Naive thymus-derived CD4-positive, alpha-beta T cell (primary cell): ENCODE results near the gene RPRD1B. TPM values are rescaled to one million over a fixed set of nuclear protein-coding genes. Genes with fewer than 3 reads are reported as not detected.
A peak's percentile ranks its signal among the peaks of the same experiment; 100 is the strongest.

ENCODE experiments used
- ATAC-seq: fragments of 150-1000 bp; cut with Tn5 transposase; 2 replicates; pipeline ENCODE4 v1.10.0; 2021; ENCODE audit warnings: mild to moderate bottlenecking, moderate library complexity
- CTCF ChIA-PET: fragments of 350-600 bp; sonication (Branson Sonifier 250); formaldehyde crosslinking; loops from one replicate; lab custom pipeline; 2021; ENCODE audit warnings: antibody characterized with exemption; lab: Charles Lee
- POLR2A ChIA-PET: fragments of 350-600 bp; sonication (Branson Sonifier 250); formaldehyde crosslinking; loops from one replicate; lab custom pipeline; 2021; ENCODE audit warnings: antibody characterized with exemption, inconsistent platforms; lab: Charles Lee
- DNase-seq, 9 donors: peaks; one replicate each; pipeline versions ENCODE4 v3.0.0 to v3.0.0-alpha.2; 2020 to 2022; ENCODE audit warnings: mixed read lengths in 1 of 9
- H3K27ac ChIP-seq: one replicate; pipeline ENCODE4 v1.7.0; 2013; ENCODE audit warnings: mild to moderate bottlenecking, low read depth, low read length, moderate library complexity
- H3K27me3 ChIP-seq, 2 donors: one replicate each; pipeline ENCODE4 v1.7.0; 2013; ENCODE audit warnings: low read length in 2 of 2, mild to moderate bottlenecking in 2 of 2, moderate library complexity in 2 of 2; ENCODE audit not compliant: control insufficient read depth in 2 of 2, insufficient read depth in 2 of 2
- H3K36me3 ChIP-seq, 3 experiments: 1 replicate in 2 of 3; 2 replicates in 1 of 3; pipeline ENCODE4 v1.7.0; 2013; ENCODE audit warnings: low read length in 3 of 3, mild to moderate bottlenecking in 3 of 3, moderate library complexity in 1 of 3; ENCODE audit not compliant: insufficient read depth in 3 of 3, control insufficient read depth in 2 of 3
- H3K4me1 ChIP-seq, 2 donors: one replicate each; pipeline ENCODE4 v1.7.0; 2013; ENCODE audit warnings: low read length in 2 of 2, mild to moderate bottlenecking in 2 of 2, moderate library complexity in 1 of 2; ENCODE audit not compliant: control insufficient read depth in 2 of 2, insufficient read depth in 2 of 2
- H3K4me3 ChIP-seq: 2 replicates; pipeline ENCODE4 v1.7.0; 2013; ENCODE audit warnings: mild to moderate bottlenecking, low read length
- H3K9me3 ChIP-seq, 3 experiments: 1 replicate in 2 of 3; 2 replicates in 1 of 3; pipeline ENCODE4 v1.7.0; 2013; ENCODE audit warnings: low read length in 3 of 3; ENCODE audit not compliant: control insufficient read depth in 2 of 3
- H3K27ac Mint-ChIP-seq, 9 donors: one replicate each; pipeline ENCODE4 v1.8.0; 2020 to 2022; ENCODE audit warnings: mixed read lengths in 9 of 9, mild to moderate bottlenecking in 8 of 9, moderate library complexity in 5 of 9, inconsistent platforms in 2 of 9
- H3K27me3 Mint-ChIP-seq, 5 donors: one replicate each; pipeline ENCODE4 v1.8.0; 2021 to 2022; ENCODE audit warnings: mixed read lengths in 5 of 5, mild to moderate bottlenecking in 1 of 5
- H3K36me3 Mint-ChIP-seq, 5 donors: one replicate each; pipeline ENCODE4 v1.8.0; 2020 to 2022; ENCODE audit warnings: mixed read lengths in 5 of 5, mild to moderate bottlenecking in 3 of 5, inconsistent platforms in 1 of 5
- H3K4me1 Mint-ChIP-seq, 7 donors: one replicate each; pipeline ENCODE4 v1.8.0; 2020 to 2022; ENCODE audit warnings: mixed read lengths in 7 of 7, mild to moderate bottlenecking in 3 of 7, inconsistent platforms in 1 of 7
- H3K4me3 Mint-ChIP-seq, 10 donors: one replicate each; pipeline ENCODE4 v1.8.0; 2020 to 2022; ENCODE audit warnings: mild to moderate bottlenecking in 10 of 10, mixed read lengths in 10 of 10, moderate library complexity in 6 of 10, inconsistent platforms in 2 of 10
- H3K9me3 Mint-ChIP-seq, 11 donors: one replicate each; pipeline ENCODE4 v1.8.0; 2020 to 2022; ENCODE audit warnings: mixed read lengths in 11 of 11, mild to moderate bottlenecking in 4 of 11, inconsistent platforms in 1 of 11, moderate library complexity in 1 of 11
- intact Hi-C, 2 donors: fragments of 100-400 bp; cut with micrococcal nuclease; formaldehyde crosslinking; loops; one replicate each; pipeline ENCODE4 v1.15.1; 2023
- polyA plus RNA-seq, 2 donors: library from polyadenylated mRNA; unstranded; fragments of 300-500 nt; fragmentation: Illumina TruSeq; gene quantifications; one replicate each; pipeline ENCODE4 v1.2.3, GENCODE V29; 2021
- total RNA-seq, 6 experiments: library from RNA in 5 of 6; stranded (reverse) in 5 of 6; gene quantifications; 1 replicate in 5 of 6; 2 replicates in 1 of 6; pipeline ENCODE4 v1.2.3 and lab custom pipeline; 2021 to 2026

Gene RPRD1B
- total and polyA plus RNA-seq, 7 experiments from 2014 or later = 3.4 to 49.1 (median 45.3) TPM

DNA sequence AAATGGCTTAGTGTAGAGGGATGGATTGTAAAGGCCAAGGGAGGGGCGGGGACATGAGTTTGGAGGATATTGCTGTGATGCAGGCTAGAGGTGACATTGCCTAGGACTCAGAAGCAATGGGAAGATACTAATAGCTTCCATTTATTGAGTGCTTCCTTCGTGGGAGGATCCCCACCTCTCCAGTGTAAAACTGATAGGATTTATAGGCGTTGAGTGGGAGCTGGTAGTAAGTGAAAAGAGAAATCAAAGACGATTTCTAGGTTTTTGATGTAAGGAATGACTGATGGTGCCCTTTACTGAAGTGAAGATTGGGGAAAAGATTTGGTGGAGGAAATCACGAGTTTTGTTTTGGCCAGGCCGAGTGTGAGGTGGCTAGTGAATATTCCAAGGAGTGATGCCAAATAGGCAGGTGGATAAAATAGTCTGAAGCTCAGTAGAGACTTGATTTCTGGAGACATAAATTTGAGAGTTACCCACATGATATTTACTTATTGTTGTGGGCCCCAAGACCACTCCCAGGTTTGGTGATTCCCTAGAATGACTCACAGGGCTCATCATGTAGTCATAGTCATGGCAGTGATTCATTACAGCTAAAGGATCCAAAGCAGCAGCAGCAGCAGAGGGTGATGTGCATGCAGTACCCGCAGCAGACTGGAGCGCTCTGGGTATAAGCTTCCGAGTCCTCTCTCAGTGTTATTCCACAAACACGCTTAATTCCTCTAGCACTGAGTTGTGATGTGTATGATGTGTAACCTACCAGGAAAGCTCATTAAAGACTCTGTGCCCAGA lies 10.2 kb downstream of the RPRD1B start:
- peak overlapping the region in 5 of 9 donors; percentile 23 to 76 (median 59) for H3K27ac Mint-ChIP-seq
- H3K27me3 Mint-ChIP-seq = no peaks in the 10 kb centered on the region
- H3K4me3 Mint-ChIP-seq = peak overlapping the region in 3 of 10 donors; percentile 10 to 17 (median 14)
- ATAC-seq (peak; percentile 38), DNase-seq (no peak)
- H3K4me3 ChIP-seq = no peak overlapping the region
- H3K36me3 Mint-ChIP-seq = peaks cover 7 to 47% (median 17%) of the 10 kb centered on the region in 5 donors
- CTCF ChIA-PET = interaction anchor here (0.7 kb wide), 1 partner anchor 17 kb away, joined by 3 read pairs; no protein-coding TSS in a partner anchor
- no peaks in the 10 kb centered on the region for H3K9me3 Mint-ChIP-seq
- no peaks in the 10 kb centered on the region for H3K9me3 ChIP-seq
- peaks cover 17 to 66% (median 44%) of the 10 kb centered on the region in 7 donors for H3K4me1 Mint-ChIP-seq
- H3K27me3 ChIP-seq = no peaks in the 10 kb centered on the region
- peaks cover 0 to 3% of the 10 kb centered on the region in 2 donors for H3K4me1 ChIP-seq
- peaks cover 3 to 48% (median 15%) of the 10 kb centered on the region in 3 experiments for H3K36me3 ChIP-seq
- intact Hi-C loops = no loop called here
- POLR2A ChIA-PET = interaction anchor here (0.6 to 1.0 kb wide), 2 partner anchors 10 kb away, joined by 3 to 5 read pairs; partner anchors contain the start of genes RPRD1B and TTI1
- no peak overlapping the region for H3K27ac ChIP-seq

DNA sequence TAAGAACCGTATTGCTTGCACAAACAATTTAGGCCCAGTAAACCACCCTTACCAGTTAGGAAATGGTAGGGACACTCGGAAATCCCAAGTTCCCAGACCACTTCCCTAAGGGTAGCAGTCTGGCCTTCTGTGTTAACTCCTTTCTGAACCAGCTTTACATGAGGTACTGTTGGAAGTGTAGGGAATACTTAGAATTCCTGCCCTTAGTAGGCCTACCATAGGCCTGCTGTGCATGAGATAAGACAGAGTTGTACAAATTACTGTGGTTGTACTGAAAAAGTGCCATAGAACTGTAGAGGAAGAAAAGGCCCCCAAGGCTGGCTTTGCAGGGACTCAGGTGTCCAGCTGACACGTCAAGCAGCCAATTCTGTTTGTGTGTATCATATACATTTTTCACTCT lies 11.1 kb downstream of the RPRD1B start:
- no peaks in the 10 kb centered on the region for H3K27me3 Mint-ChIP-seq
- H3K27me3 ChIP-seq = no peaks in the 10 kb centered on the region
- H3K4me3 Mint-ChIP-seq = no peak overlapping the region
- peaks cover 7 to 49% (median 17%) of the 10 kb centered on the region in 5 donors for H3K36me3 Mint-ChIP-seq
- CTCF ChIA-PET = no interaction called here
- DNase-seq = no peak
- H3K36me3 ChIP-seq = peaks cover 5 to 54% (median 15%) of the 10 kb centered on the region in 3 experiments
- peak overlapping the region in 2 of 9 donors; percentile 16 to 58 for H3K27ac Mint-ChIP-seq
- POLR2A ChIA-PET = interaction anchor here (0.6 kb wide), 1 partner anchor 11 kb away, joined by 3 read pairs; the partner anchor contains the start of gene RPRD1B
- H3K4me1 Mint-ChIP-seq = peaks cover 18 to 62% (median 49%) of the 10 kb centered on the region in 7 donors
- ATAC-seq = no peak
- H3K4me1 ChIP-seq = peaks cover 0 to 3% of the 10 kb centered on the region in 2 donors
- no peak overlapping the region for H3K4me3 ChIP-seq
- H3K9me3 ChIP-seq = no peaks in the 10 kb centered on the region
- H3K27ac ChIP-seq = no peak overlapping the region
- no peaks in the 10 kb centered on the region for H3K9me3 Mint-ChIP-seq
- intact Hi-C loops = no loop called here

DNA sequence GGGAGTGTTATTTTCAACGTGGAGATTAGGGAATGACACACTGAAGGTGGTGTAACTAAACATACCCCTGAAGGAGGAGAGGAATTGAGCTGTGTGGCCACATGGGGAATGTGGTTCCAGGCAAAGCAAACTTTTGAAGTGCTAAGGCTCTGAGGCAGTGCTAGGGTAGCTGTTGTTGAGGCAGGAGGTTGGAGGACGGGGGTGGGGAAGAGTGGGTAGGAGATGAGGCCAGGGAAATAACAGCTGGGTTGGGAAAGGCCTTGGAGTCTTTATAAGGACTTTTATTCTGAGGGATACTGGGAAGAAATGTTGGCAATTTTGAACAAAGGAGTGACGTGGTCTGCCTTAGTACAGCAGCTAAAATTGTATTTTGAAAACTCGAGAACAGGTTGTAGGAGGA lies 13.0 kb downstream of the RPRD1B start:
- Histone ChIP-seq H3K36me3 (peaks cover 10 to 65% (median 22%) of the 10 kb centered on the region in 3 experiments), H3K27ac (no peak overlapping the region), H3K9me3 (no peaks in the 10 kb centered on the region), H3K4me3 (no peak overlapping the region), H3K27me3 (no peaks in the 10 kb centered on the region), H3K4me1 (peaks cover 0 to 3% of the 10 kb centered on the region in 2 donors)
- ChIA-PET CTCF (no interaction called here), POLR2A (interaction anchor here (0.7 kb wide), 1 partner anchor 13 kb away, joined by 4 read pairs; the partner anchor contains the start of genes RPRD1B and TTI1)
- intact Hi-C loops = no loop called here
- Mint-ChIP-seq H3K9me3 (no peaks in the 10 kb centered on the region), H3K27ac (peak overlapping the region in 5 of 9 donors; percentile 3 to 62 (median 50)), H3K4me3 (peak overlapping the region in 3 of 10 donors; percentile 4 to 24 (median 18)), H3K4me1 (peaks cover 17 to 60% (median 51%) of the 10 kb centered on the region in 7 donors), H3K27me3 (no peaks in the 10 kb centered on the region), H3K36me3 (peaks cover 9 to 47% (median 20%) of the 10 kb centered on the region in 5 donors)
- DNase-seq (no peak), ATAC-seq (no peak)

DNA sequence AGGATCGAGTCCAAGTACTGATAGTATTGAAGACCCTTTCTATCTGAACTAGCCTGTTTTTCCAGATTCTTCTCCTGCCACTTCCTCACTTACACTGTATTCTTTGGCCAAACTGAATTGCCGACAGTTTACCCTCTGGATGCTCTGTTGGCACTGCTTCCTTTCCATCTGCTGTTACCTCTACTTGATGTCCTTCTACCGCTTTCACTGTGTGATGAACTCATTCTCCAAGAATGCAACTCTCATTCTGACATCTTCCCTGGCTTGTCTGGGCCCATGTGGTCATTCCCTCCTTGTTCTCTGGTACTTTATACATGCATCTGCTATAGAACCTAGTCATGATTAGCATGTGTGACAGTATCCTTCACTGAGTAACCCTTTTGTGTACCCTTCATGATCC lies 16.3 kb downstream of the RPRD1B start:
- ChIA-PET POLR2A (no interaction called here), CTCF (interaction anchor here (0.7 kb wide), 1 partner anchor 11 kb away, joined by 4 read pairs; no protein-coding TSS in a partner anchor)
- ATAC-seq (no peak), DNase-seq (no peak)
- Histone ChIP-seq H3K4me1 (peaks cover 0 to 2% of the 10 kb centered on the region in 2 donors), H3K27me3 (no peaks in the 10 kb centered on the region), H3K36me3 (peaks cover 7 to 43% (median 10%) of the 10 kb centered on the region in 3 experiments), H3K4me3 (no peak overlapping the region), H3K27ac (no peak overlapping the region), H3K9me3 (no peaks in the 10 kb centered on the region)
- Mint-ChIP-seq H3K9me3 (no peaks in the 10 kb centered on the region), H3K36me3 (peaks cover 7 to 30% (median 9%) of the 10 kb centered on the region in 5 donors), H3K27ac (peak overlapping the region in 4 of 9 donors; percentile 21 to 78 (median 34)), H3K27me3 (no peaks in the 10 kb centered on the region), H3K4me1 (peaks cover 19 to 56% (median 49%) of the 10 kb centered on the region in 7 donors), H3K4me3 (no peak overlapping the region)
- intact Hi-C loops = no loop called here

DNA sequence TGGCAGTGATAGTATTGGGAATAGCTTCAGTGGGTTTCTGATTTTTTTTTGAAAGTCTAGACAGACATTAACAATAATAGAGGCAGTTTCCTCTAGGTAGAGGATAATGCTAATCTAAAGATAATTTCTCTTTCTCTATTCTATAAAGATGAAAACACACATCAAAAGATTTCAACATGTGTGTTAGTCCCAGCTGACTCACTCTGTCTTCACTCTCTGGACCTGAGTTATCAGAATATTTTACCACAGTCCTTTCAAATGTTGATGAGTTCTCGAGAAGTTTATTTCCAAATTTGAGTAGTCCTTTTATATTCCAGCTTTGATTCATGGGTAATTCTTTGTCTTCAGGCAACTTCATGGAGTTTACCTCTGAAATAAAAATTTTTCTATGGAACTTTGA lies 17.1 kb downstream of the RPRD1B start:
- Histone ChIP-seq H3K27ac (no peak overlapping the region), H3K27me3 (no peaks in the 10 kb centered on the region), H3K4me3 (no peak overlapping the region), H3K9me3 (no peaks in the 10 kb centered on the region), H3K4me1 (no peaks in the 10 kb centered on the region), H3K36me3 (peaks cover 7 to 48% (median 10%) of the 10 kb centered on the region in 3 experiments)
- intact Hi-C loops = no loop called here
- ChIA-PET CTCF (interaction anchor here (0.6 kb wide), 1 partner anchor 235 kb away, joined by 3 read pairs; no protein-coding TSS in a partner anchor), POLR2A (no interaction called here)
- peak overlapping the region in 4 of 9 donors; percentile 21 to 51 (median 26) for H3K27ac Mint-ChIP-seq
- no peaks in the 10 kb centered on the region for H3K27me3 Mint-ChIP-seq
- no peak overlapping the region for H3K4me3 Mint-ChIP-seq
- H3K36me3 Mint-ChIP-seq = peaks cover 7 to 34% (median 9%) of the 10 kb centered on the region in 5 donors
- DNase-seq (no peak), ATAC-seq (no peak)
- peaks cover 21 to 62% (median 54%) of the 10 kb centered on the region in 7 donors for H3K4me1 Mint-ChIP-seq
- no peaks in the 10 kb centered on the region for H3K9me3 Mint-ChIP-seq

DNA sequence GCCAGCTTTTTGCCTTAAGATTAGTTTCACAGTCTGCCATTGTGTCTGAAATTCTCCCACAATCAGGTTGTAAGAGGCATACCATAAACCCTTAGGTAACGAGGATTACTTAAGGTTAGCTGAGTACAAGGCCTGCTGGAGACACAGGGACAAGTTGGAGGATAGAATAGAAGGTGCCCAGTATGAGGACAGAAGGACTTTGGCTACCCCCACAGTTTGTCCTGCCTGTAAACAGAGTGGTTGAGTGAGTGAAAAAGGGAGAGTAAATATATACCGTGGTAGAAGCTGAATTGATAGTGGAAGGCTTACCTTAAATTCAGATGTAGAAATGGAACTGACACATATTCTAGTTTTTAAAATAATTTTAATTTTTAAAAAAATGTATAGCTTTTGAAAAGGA lies 19.3 kb downstream of the RPRD1B start:
- H3K36me3 ChIP-seq = peaks cover 7 to 52% (median 10%) of the 10 kb centered on the region in 3 experiments
- H3K27ac ChIP-seq = no peak overlapping the region
- CTCF ChIA-PET = no interaction called here
- Mint-ChIP-seq H3K4me3 (no peak overlapping the region), H3K36me3 (peaks cover 3 to 32% (median 13%) of the 10 kb centered on the region in 5 donors), H3K27ac (peak overlapping the region in 4 of 9 donors; percentile 49 to 59 (median 52)), H3K27me3 (no peaks in the 10 kb centered on the region), H3K4me1 (peaks cover 11 to 62% (median 52%) of the 10 kb centered on the region in 7 donors), H3K9me3 (no peaks in the 10 kb centered on the region)
- DNase-seq (no peak), ATAC-seq (no peak)
- no peak overlapping the region for H3K4me3 ChIP-seq
- POLR2A ChIA-PET = no interaction called here
- H3K27me3 ChIP-seq = no peaks in the 10 kb centered on the region
- no peaks in the 10 kb centered on the region for H3K4me1 ChIP-seq
- H3K9me3 ChIP-seq = no peaks in the 10 kb centered on the region
- intact Hi-C loops = no loop called here
